Measurements from ENCODE around the gene CCBE1.

Gene CCBE1

GRCh38 chr18:59565957-59566356 is 131.3 kb downstream of the CCBE1 start:
- in situ Hi-C loops (cut with HindIII; ENCODE audit: low sequenced_read_pairs), result no loop called here
- no peak for DNase-seq (ENCODE audit: low read depth)
- H3K4me3 ChIP-seq (ENCODE audit: low read depth, low read length), result no peak overlapping the region
- TF ChIP-seq, protein P1, sequence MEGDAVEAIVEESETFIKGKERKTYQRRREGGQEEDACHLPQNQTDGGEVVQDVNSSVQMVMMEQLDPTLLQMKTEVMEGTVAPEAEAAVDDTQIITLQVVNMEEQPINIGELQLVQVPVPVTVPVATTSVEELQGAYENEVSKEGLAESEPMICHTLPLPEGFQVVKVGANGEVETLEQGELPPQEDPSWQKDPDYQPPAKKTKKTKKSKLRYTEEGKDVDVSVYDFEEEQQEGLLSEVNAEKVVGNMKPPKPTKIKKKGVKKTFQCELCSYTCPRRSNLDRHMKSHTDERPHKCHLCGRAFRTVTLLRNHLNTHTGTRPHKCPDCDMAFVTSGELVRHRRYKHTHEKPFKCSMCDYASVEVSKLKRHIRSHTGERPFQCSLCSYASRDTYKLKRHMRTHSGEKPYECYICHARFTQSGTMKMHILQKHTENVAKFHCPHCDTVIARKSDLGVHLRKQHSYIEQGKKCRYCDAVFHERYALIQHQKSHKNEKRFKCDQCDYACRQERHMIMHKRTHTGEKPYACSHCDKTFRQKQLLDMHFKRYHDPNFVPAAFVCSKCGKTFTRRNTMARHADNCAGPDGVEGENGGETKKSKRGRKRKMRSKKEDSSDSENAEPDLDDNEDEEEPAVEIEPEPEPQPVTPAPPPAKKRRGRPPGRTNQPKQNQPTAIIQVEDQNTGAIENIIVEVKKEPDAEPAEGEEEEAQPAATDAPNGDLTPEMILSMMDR (IDR thresholded peaks at IDR 0.05; ENCODE audit: low read depth, low read length, missing control alignments), result no peak

DNA sequence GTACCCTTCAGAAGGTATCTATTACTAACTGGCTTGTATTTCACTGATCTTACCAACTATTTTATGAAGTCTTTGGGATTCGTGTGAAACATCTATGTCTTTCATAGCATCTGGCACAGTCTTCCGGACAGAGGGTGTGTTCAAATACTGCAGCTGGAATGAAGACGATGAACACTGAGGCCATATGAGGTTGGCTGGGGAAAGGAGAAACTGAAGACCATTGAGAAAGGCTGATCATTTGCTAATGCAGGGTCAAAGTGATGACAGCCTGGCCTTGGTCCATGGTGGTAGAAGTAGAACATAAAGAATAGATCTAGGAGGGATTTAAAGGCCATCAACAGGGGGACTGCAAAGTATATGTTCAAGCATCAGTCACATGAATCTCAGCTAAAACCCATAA is 132.7 kb downstream of the CCBE1 start:
- in situ Hi-C loops (cut with HindIII; ENCODE audit: low sequenced_read_pairs), result no loop called here
- H3K4me3 ChIP-seq (ENCODE audit: low read depth, low read length), result no peak overlapping the region
- TF ChIP-seq, protein P1 (IDR thresholded peaks at IDR 0.05; ENCODE audit: low read depth, low read length, missing control alignments), result no peak
- no peak for DNase-seq (ENCODE audit: low read depth)

- in situ Hi-C loops (cut with HindIII; ENCODE audit: low sequenced_read_pairs), result no loop called here
- TF ChIP-seq, protein P1 (IDR thresholded peaks at IDR 0.05; ENCODE audit: low read depth, low read length, missing control alignments), result no peak
- no peak overlapping the region for H3K4me3 ChIP-seq (ENCODE audit: low read depth, low read length)
- no peak for DNase-seq (ENCODE audit: low read depth)
Observed at GRCh38 chr18:59563176-59563785, 133.9 kb downstream of the CCBE1 start.

GRCh38 chr18:59562751-59563150 is 134.5 kb downstream of the CCBE1 start:
- TF ChIP-seq, protein P1 (IDR thresholded peaks at IDR 0.05; ENCODE audit: low read depth, low read length, missing control alignments), result no peak
- DNase-seq (ENCODE audit: low read depth), result no peak
- no peak overlapping the region for H3K4me3 ChIP-seq (ENCODE audit: low read depth, low read length)
- in situ Hi-C loops (cut with HindIII; ENCODE audit: low sequenced_read_pairs), result no loop called here

GRCh38 chr18:59561612-59562011 is 135.6 kb downstream of the CCBE1 start:
- TF ChIP-seq, protein P1 (IDR thresholded peaks at IDR 0.05; ENCODE audit: low read depth, low read length, missing control alignments), result no peak
- no peak for DNase-seq (ENCODE audit: low read depth)
- no peak overlapping the region for H3K4me3 ChIP-seq (ENCODE audit: low read depth, low read length)
- in situ Hi-C loops (cut with HindIII; ENCODE audit: low sequenced_read_pairs), result no loop called here

DNA sequence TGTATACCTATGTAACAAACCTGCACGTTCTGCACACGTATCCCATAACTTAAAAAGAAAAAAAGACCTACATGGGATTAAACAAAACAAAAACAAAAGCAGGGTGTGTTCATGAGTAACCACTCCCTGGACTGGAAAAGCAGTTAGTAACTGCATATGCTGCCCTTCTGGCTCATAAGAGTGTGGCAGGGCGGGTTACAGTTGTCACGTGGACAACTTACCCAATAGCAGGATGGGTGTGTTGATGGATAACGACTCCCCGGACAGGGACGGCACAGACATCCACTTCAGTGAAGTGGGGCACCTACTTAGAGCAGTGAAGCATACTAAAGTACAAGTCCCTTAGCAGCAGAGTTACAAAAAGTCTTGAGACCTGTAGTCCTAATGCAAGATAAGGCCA is 136.7 kb downstream of the CCBE1 start:
- DNase-seq (ENCODE audit: low read depth), result no peak
- no peak overlapping the region for H3K4me3 ChIP-seq (ENCODE audit: low read depth, low read length)
- in situ Hi-C loops (cut with HindIII; ENCODE audit: low sequenced_read_pairs), result no loop called here
- TF ChIP-seq, protein P1 (IDR thresholded peaks at IDR 0.05; ENCODE audit: low read depth, low read length, missing control alignments), result no peak

Data from astrocyte of the cerebellum (primary cell).